Neuron (in vitro differentiated cells): ENCODE results near the gene SYT12.

Experiments
- H2AFZ ChIP-seq: one replicate; pipeline ENCODE4 v1.6.1; 2013; ENCODE audit warnings: low read depth, mild to moderate bottlenecking, inconsistent platforms, low read length, moderate library complexity
- H3K27me3 ChIP-seq: one replicate; pipeline ENCODE4 v1.6.1; 2013; ENCODE audit warnings: low read length; ENCODE audit not compliant: insufficient read depth
- H3K36me3 ChIP-seq: one replicate; pipeline ENCODE4 v1.6.1; 2013; ENCODE audit warnings: low read length; ENCODE audit not compliant: insufficient read depth
- H3K4me1 ChIP-seq: one replicate; pipeline ENCODE4 v1.6.1; 2013; ENCODE audit warnings: low read length; ENCODE audit not compliant: insufficient read depth
- H3K4me3 ChIP-seq: 2 replicates; pipeline ENCODE4 v1.5.1; 2013; ENCODE audit warnings: mild to moderate bottlenecking, low read length, moderate library complexity
- H3K9me3 ChIP-seq: one replicate; pipeline ENCODE4 v1.6.1; 2013; ENCODE audit warnings: low read length

Gene SYT12

DNA sequence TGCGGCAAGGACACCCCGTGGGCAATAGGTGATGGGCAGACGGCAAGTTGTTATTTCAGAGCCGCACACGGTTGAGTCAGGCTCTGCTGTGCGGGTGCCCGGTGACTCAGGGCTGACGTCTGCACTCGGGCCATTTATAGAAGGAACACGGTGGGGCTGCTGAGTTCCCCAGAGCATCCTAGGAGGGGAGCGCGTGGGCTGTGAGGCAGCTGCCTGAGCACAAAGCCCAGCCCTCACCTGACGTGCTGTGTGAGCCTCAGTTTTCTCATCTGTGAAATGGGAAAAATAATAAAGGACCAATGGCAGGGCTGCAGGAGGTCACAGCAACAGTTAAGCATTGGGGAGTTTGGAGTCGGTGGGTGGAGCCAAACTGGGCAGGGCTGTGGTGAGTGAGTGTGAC, 22.4 kb downstream of the SYT12 start:
- H3K4me1 ChIP-seq, result no peaks in the 10 kb centered on the region
- H3K36me3 ChIP-seq, result no peaks in the 10 kb centered on the region
- H3K4me3 ChIP-seq, result no peak overlapping the region
- H2AFZ ChIP-seq, result no peak overlapping the region
- no peaks in the 10 kb centered on the region for H3K9me3 ChIP-seq
- H3K27me3 ChIP-seq, result no peaks in the 10 kb centered on the region

DNA sequence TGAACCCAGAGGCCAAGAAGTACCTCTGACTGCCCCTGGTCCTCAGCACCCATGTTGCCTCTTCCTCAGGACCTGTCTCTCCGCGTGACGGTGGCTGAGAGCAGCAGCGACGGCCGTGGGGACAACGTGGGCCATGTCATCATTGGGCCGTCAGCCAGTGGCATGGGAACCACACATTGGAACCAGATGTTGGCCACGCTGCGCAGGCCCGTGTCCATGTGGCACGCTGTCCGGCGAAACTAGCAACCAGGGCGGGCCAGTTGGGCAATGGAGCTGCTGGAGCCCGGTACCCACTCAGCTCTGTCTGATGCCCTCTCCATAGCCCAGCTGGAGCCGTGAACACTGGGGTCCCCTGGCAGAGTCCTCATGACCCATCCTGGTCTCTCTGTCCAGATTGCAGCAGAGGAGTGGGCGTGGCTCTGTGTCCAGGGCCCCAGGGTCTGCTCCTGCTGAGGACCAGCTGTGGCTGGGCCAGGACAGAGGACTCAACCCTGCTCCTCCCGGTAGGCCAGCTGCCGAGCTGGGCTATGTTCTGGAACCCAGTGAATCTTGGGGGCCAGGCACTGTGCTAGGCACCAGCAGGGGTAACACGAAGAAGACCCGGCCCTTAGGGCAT, 25.7 kb downstream of the SYT12 start:
- H3K36me3 ChIP-seq, result no peaks in the 10 kb centered on the region
- no peak overlapping the region for H3K4me3 ChIP-seq
- H2AFZ ChIP-seq, result no peak overlapping the region
- H3K27me3 ChIP-seq, result peaks cover 3% of the 10 kb centered on the region
- no peaks in the 10 kb centered on the region for H3K9me3 ChIP-seq
- H3K4me1 ChIP-seq, result no peaks in the 10 kb centered on the region

DNA sequence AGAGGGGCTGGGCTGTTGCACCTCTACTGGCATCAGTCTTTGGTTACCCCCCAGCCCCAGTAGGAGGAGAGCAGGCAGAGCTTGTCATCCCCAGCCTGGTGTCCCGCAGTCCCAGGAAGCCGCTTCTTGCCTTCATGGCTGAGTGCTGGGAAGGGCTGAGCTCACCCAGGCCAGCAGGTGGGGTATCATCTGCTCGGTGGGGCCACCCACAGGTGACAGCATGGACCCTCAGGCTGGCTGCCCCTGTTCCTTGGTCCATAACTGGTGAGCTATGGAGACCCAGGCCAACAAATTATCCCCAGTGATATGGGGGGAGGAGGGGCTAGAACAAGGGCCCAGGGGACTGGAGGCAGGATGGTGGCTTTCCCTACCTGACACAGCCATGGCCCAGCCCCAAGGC, 27.2 kb downstream of the SYT12 start:
- no peaks in the 10 kb centered on the region for H3K9me3 ChIP-seq

DNA sequence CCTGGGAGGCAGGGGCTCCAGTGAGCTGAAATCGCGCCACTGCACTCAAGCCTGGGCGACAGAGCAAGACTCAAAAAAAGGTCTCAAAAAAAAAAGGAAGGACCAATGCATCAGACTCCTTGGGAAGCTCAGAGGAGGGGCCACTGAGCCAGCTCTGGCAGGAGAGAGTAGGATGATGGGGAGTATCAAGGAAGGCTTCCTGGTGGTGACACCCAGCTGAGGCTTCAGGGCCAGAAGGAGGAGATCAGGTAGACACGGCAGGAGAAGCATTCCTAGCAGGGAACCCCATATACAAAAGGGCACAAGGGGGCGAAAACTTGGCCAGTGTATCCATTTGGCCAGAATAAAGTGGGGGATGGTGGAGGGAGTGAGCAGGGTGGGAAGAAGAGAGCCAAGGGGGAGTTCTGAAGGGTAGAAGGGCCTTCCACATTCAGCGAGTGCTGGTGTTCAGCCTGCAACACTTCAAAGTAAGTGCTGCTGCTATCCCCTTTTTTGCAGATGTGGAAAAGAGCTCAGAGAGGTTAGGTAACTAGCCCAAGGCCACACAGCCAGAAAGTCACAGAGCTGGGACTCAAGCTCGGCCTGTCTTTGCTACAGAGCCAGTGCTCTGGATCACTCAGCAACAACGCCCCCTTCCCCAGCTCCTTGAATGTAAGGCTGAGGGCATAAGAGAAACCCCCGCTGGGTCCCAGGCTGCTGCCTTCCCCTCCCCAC, 28.4 kb downstream of the SYT12 start:
- Histone ChIP-seq H3K27me3 (peaks cover 22% of the 10 kb centered on the region), H3K4me1 (no peaks in the 10 kb centered on the region), H3K4me3 (no peak overlapping the region), H3K36me3 (no peaks in the 10 kb centered on the region), H2AFZ (no peak overlapping the region), H3K9me3 (no peaks in the 10 kb centered on the region)

More for the DNA sequence above, 27.2 kb downstream of the SYT12 start:
- Histone ChIP-seq H3K36me3 (no peaks in the 10 kb centered on the region), H3K4me1 (no peaks in the 10 kb centered on the region), H3K27me3 (peaks cover 10% of the 10 kb centered on the region), H2AFZ (no peak overlapping the region), H3K4me3 (no peak overlapping the region)

DNA sequence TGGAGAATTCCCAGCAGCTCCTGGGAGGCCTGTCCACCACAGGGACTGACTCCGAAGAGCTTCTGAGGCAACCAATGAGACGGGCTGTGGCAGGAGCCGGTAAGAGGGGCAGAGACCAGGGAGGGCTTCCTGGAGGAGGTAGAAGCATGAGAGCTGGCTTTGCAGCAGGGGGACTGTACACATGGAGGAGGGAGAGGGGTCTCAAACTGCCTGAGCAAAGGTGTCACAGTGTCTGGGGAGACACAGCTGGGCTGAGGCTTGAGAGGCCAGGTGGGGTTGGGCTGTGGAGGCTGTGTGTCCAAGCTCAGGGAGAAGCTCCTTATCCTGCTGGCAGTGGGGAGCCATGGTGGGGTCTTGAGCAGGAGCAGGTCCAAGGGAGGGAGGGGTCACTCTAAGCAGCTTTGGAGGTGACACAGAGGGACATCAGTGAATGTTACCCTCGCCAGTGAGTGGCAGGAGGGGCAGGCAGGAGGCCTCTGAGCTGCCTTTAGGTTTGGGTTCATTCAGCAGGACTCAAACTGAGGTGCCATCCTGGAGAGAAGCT, 29.1 kb downstream of the SYT12 start:
- Histone ChIP-seq H3K36me3 (no peaks in the 10 kb centered on the region), H3K9me3 (no peaks in the 10 kb centered on the region), H3K4me3 (no peak overlapping the region), H3K4me1 (no peaks in the 10 kb centered on the region), H2AFZ (no peak overlapping the region), H3K27me3 (peaks cover 28% of the 10 kb centered on the region)

DNA sequence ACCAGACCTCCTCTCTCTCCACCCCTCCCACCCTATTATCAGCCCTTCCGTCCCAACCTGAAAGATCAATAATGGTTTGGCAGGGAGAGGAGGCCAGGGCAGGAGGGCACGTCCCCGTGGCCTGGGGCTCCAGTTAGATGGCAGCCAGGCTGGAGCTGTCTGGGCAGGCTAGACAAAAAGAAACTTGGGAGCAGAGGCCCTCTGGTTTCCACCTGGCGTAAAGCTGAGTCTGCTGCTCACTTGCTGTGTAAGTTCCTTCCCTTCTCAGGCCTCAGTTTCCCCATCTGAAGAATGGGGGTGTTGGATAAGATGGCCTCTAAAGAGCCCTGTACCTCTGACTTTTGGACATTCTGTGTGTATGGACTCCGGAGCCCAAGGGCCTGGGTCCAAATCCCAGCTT, 30.0 kb downstream of the SYT12 start:
- Histone ChIP-seq H3K27me3 (peaks cover 36% of the 10 kb centered on the region), H3K4me1 (no peaks in the 10 kb centered on the region), H3K36me3 (no peaks in the 10 kb centered on the region), H3K9me3 (no peaks in the 10 kb centered on the region), H3K4me3 (no peak overlapping the region), H2AFZ (no peak overlapping the region)

DNA sequence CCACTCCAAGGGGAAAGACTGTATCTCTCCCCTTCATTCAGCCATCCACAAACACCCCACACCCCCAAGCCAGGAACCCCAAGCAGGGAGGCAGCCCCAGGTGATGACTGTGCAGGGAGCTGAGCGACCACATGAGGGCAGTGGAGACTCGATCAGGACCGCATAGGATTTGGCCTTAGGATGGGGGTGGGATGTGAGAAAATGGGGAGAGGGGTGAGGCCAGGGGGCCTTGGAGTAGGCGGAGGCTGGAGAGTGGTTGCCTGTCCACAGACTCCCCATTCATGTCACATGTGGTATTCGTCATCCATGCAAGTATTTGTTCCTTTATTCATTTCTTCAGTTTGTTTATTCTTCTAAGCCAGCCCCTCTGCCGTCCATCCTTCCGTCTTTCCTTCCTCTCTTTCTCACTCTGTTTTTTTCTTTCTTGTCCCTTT, 31.0 kb downstream of the SYT12 start:
- H2AFZ ChIP-seq, result no peak overlapping the region
- no peaks in the 10 kb centered on the region for H3K36me3 ChIP-seq
- H3K4me1 ChIP-seq, result no peaks in the 10 kb centered on the region
- H3K4me3 ChIP-seq, result no peak overlapping the region
- H3K9me3 ChIP-seq, result no peaks in the 10 kb centered on the region
- H3K27me3 ChIP-seq, result peaks cover 41% of the 10 kb centered on the region

DNA sequence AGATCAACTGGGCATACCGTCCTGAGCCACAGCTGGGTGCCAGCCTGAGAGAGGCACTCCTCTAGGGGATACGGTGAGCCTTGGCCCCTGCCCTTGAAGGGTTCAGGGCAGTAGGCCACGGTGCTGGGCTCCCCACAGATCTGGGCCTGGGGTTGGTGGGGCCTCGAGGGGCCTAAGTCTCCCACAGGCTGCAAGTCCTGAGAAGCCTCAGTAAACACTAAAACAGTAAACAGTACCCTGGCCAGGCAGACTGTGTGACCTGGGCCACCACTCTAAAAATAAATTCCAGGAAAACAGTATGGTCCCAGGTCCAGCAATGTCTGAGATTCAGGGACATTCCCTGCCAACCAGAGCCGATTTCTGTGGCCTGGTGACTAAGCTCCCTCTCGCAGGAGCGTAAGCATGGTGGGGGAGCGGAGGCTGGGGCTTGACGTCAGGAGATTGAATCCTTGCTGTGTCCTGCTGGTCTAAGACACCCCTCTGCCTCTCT, 31.5 kb downstream of the SYT12 start:
- peaks cover 41% of the 10 kb centered on the region for H3K27me3 ChIP-seq
- H3K4me1 ChIP-seq, result no peaks in the 10 kb centered on the region
- H3K9me3 ChIP-seq, result no peaks in the 10 kb centered on the region
- H3K36me3 ChIP-seq, result no peaks in the 10 kb centered on the region
- no peak overlapping the region for H3K4me3 ChIP-seq
- no peak overlapping the region for H2AFZ ChIP-seq

DNA sequence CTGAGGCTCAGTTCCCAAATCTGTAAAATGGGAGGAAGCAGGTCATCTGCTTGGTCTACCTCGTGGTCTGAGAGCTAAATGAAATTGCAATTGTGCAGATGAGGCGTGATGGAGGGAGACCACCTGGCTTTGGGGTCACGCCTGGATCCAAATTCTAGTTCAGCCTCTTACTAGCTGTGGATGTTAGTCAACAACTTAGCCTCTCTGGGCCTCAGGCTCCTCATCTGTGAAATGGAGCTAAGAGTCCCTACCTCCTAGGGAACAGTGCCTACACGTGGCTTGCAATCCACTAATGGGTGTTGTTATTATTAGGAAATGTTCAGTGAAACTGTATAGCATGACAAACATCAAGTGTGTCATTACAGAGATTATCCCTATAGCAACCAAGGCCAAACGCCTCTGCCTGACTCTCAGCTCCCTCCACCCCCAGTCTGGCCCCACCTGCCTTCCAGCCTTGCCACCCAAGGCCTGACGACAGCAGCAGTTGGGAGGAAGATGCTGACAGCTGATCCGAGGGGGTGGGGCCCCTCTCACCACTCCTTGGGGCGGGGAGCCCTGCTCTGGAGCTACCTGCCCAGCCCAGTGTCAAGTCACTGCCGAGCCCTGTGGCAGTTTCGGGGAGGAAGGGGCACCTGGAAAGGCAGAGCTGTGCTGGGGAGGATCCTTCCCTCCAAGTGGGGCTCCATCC, 32.0 kb downstream of the SYT12 start:
- no peak overlapping the region for H3K4me3 ChIP-seq
- no peaks in the 10 kb centered on the region for H3K9me3 ChIP-seq
- H3K4me1 ChIP-seq, result no peaks in the 10 kb centered on the region
- H3K27me3 ChIP-seq, result peaks cover 46% of the 10 kb centered on the region
- H3K36me3 ChIP-seq, result no peaks in the 10 kb centered on the region
- H2AFZ ChIP-seq, result no peak overlapping the region

DNA sequence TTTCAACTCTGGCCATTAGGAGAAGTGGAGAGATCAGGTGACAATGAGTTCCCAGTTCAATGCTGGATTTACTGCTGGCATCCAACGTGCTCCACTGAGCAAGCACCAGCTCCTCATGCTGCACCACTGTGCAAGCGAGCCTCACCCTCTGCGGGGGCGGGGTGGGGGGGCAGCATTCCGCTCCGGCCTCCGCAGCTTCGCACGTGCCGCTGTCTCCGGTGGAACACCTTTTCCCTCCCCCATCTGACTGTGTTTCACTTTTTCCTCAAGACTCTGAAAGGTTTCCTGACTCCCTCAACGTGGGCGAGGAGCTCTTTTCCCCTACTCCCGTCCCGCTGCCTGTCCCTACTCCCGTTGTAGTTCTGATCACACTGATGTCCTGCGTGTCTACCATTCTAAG, 32.9 kb downstream of the SYT12 start:
- Histone ChIP-seq H3K9me3 (no peaks in the 10 kb centered on the region), H3K4me1 (no peaks in the 10 kb centered on the region), H3K27me3 (peaks cover 46% of the 10 kb centered on the region), H2AFZ (no peak overlapping the region), H3K36me3 (no peaks in the 10 kb centered on the region), H3K4me3 (no peak overlapping the region)

DNA sequence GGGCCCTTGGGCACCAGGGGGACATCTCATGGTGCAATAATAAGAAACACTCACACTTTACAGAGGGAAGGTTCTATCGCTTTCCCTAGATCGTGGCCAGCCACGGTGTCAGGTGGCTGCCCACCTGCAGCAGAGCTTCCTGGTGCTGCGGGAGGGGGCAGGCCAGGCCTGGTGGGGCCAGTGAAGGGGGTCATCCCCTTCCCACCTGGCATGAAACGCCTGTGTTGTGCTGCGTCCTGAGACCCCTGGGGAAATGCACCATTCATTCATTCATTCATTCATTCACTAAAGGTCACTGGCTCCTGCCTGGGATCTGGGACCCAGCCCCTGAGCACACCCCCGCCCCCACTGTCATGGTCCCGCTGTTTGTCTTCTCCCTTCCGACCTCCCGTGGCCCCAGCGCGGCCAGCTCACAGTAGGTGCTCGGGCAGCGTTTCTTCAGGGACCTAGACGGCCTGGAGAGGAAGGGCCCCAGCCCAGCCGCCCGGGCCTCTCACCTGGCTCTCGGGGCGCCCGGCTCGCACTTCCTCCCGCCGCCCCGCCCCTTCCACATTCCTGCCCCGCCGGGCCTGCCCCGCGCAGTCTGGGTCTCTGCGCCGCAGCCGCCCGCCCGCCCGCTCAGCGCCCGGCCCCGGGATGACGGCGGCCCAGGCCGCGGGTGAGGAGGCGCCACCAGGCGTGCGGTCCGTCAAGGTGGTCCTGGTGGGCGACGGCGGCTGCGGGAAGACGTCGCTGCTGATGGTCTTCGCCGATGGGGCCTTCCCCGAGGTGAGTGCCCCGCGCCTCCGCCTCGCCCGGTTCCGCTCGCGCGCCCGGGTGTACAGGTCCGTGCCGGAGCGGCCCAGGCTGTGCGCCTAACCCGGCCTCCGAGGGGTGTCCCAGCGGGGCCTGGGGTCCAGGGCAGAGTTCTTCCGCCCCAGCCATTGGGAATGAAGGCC, 33.6 kb downstream of the SYT12 start, which contains the start of gene RHOD:
TSS of gene RHOD (plus strand) at position 581 of the 938 bp plus-strand sequence. CDS start at position 637, 56 bp downstream.
- Histone ChIP-seq H3K36me3 (no peaks in the 10 kb centered on the region), H3K4me3 (no peak within 1 kb of the TSS), H2AFZ (no peak within 1 kb of the TSS), H3K4me1 (no peaks in the 10 kb centered on the region), H3K27me3 (peaks cover 46% of the 10 kb centered on the region), H3K9me3 (no peaks in the 10 kb centered on the region)

DNA sequence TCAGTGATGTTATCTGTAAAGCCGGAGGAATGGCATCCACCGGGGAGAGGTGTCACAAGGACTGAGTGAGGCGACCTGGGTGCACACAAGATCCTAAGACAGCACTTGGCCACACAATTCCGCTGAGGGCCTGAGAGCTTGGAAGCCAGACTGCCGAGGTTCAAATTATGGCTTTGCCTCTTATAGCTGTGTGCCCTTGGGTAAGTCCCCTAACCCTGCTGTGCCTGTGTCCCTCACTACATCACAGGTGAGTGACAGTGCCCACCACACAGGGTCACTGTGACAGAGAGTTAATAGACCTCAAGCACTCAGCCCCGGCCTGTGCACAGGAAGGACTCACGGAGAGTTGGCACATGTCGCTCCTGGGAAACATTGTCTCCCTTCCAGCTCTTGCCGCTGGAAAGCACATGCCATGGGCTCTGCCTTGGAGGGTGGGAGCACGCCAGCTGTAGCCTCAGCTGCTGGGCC, 34.3 kb downstream of the SYT12 start:
- H3K27me3 ChIP-seq, result peaks cover 46% of the 10 kb centered on the region
- no peaks in the 10 kb centered on the region for H3K36me3 ChIP-seq
- no peak overlapping the region for H2AFZ ChIP-seq
- H3K4me1 ChIP-seq, result no peaks in the 10 kb centered on the region
- H3K9me3 ChIP-seq, result no peaks in the 10 kb centered on the region
- no peak overlapping the region for H3K4me3 ChIP-seq
